GM23338 (cell line): Measurements from ENCODE around the gene ZMYM5.

ENCODE experiments used
- CTCF ChIP-seq, 2 experiments: fragments of 200-600 bp in 1 of 2; sonication (generic) in 1 of 2; conservative IDR thresholded peaks; 2 replicates each; pipeline versions ENCODE4 v1.5.1 to v1.6.1; 2016 to 2017; ENCODE audit warnings: antibody characterized with exemption in 2 of 2, low read depth in 2 of 2, mild to moderate bottlenecking in 2 of 2, moderate library complexity in 1 of 2
- EZH2 ChIP-seq: fragments of 200-600 bp; sonication (generic); IDR thresholded peaks from one replicate; pipeline ENCODE4 v1.8.0; 2017; ENCODE audit warnings: antibody characterized with exemption, mild to moderate bottlenecking, low read depth; ENCODE audit not compliant: unreplicated experiment
- EZH2phosphoT487 ChIP-seq: fragments of 200-600 bp; sonication (generic); IDR thresholded peaks from one replicate; pipeline ENCODE4 v1.8.1; 2018; ENCODE audit warnings: antibody characterized with exemption; ENCODE audit not compliant: unreplicated experiment
- POLR2AphosphoS5 ChIP-seq: IDR thresholded peaks from 2 replicates; pipeline ENCODE4 v1.6.1; 2016; ENCODE audit warnings: antibody characterized with exemption, low read depth
- STAT1 ChIP-seq: IDR thresholded peaks from one replicate; pipeline ENCODE4 v1.6.1; 2016; ENCODE audit warnings: antibody characterized with exemption; ENCODE audit not compliant: unreplicated experiment
- TF ChIP-seq, protein P1 (sequence below): IDR thresholded peaks from one replicate; pipeline ENCODE4 v1.6.1; 2018; ENCODE audit warnings: antibody characterized with exemption; ENCODE audit not compliant: unreplicated experiment
- TF ChIP-seq, protein P2 (sequence below): IDR thresholded peaks from 2 replicates; pipeline ENCODE4 v1.6.1; 2016; ENCODE audit warnings: antibody characterized with exemption

- TF ChIP-seq EZH2phosphoT487 (no peak), CTCF (conservative IDR thresholded peaks at IDR 0.05; ENCODE audit: low read depth in 2 of 2) (no peak), POLR2AphosphoS5 (no peak), STAT1 (no peak), EZH2 (no peak)
- TF ChIP-seq, protein P1, sequence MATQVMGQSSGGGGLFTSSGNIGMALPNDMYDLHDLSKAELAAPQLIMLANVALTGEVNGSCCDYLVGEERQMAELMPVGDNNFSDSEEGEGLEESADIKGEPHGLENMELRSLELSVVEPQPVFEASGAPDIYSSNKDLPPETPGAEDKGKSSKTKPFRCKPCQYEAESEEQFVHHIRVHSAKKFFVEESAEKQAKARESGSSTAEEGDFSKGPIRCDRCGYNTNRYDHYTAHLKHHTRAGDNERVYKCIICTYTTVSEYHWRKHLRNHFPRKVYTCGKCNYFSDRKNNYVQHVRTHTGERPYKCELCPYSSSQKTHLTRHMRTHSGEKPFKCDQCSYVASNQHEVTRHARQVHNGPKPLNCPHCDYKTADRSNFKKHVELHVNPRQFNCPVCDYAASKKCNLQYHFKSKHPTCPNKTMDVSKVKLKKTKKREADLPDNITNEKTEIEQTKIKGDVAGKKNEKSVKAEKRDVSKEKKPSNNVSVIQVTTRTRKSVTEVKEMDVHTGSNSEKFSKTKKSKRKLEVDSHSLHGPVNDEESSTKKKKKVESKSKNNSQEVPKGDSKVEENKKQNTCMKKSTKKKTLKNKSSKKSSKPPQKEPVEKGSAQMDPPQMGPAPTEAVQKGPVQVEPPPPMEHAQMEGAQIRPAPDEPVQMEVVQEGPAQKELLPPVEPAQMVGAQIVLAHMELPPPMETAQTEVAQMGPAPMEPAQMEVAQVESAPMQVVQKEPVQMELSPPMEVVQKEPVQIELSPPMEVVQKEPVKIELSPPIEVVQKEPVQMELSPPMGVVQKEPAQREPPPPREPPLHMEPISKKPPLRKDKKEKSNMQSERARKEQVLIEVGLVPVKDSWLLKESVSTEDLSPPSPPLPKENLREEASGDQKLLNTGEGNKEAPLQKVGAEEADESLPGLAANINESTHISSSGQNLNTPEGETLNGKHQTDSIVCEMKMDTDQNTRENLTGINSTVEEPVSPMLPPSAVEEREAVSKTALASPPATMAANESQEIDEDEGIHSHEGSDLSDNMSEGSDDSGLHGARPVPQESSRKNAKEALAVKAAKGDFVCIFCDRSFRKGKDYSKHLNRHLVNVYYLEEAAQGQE: no peak
- TF ChIP-seq, protein P2, sequence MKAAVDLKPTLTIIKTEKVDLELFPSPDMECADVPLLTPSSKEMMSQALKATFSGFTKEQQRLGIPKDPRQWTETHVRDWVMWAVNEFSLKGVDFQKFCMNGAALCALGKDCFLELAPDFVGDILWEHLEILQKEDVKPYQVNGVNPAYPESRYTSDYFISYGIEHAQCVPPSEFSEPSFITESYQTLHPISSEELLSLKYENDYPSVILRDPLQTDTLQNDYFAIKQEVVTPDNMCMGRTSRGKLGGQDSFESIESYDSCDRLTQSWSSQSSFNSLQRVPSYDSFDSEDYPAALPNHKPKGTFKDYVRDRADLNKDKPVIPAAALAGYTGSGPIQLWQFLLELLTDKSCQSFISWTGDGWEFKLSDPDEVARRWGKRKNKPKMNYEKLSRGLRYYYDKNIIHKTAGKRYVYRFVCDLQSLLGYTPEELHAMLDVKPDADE: no peak
Measured at GRCh38 chr13:19834704-19835103, 28.7 kb downstream of the ZMYM5 start.
